Measurements from ENCODE around the gene CHM.
"Not testable (repeated sequence)": the region's sequence is repeated elsewhere in the genome, so short reads cannot be mapped to it uniquely, and the experiment has no call there.

Gene CHM

GRCh38 chrX:86047174-86047935 is at the start of gene CHM:
Gene CHM, minus strand, starts transcription at chrX:86047558. Its CDS starts 26 bp downstream, at chrX:86047532.
- peak; percentile 65 for DNase-seq (ENCODE audit: low spot score)

GRCh38 chrX:86078650-86079049 is 31.3 kb upstream of the CHM start:
- no peak for DNase-seq (ENCODE audit: low spot score)

- DNase-seq (ENCODE audit: low spot score), result no peak
Observed at GRCh38 chrX:86066998-86067397, 19.6 kb upstream of the CHM start.

- DNase-seq (ENCODE audit: low spot score), result no peak
Observed at GRCh38 chrX:86061407-86061806, 14.0 kb upstream of the CHM start.

- no peak for DNase-seq (ENCODE audit: low spot score)
Observed at GRCh38 chrX:86051741-86052140, 4.4 kb upstream of the CHM start.

GRCh38 chrX:86047936-86048280 is 550 bp upstream of the CHM start:
- DNase-seq (ENCODE audit: low spot score), result no peak

GRCh38 chrX:86044216-86044615 is 3.1 kb downstream of the CHM start:
- DNase-seq (ENCODE audit: low spot score), result no peak

GRCh38 chrX:86039625-86040568 is 7.5 kb downstream of the CHM start:
- no peak for DNase-seq (ENCODE audit: low spot score)

GRCh38 chrX:86033385-86033784 is 14.0 kb downstream of the CHM start:
- no peak for DNase-seq (ENCODE audit: low spot score)

GRCh38 chrX:86028681-86029080 is 18.7 kb downstream of the CHM start:
- no peak for DNase-seq (ENCODE audit: low spot score)

- no peak for DNase-seq (ENCODE audit: low spot score)
Observed at GRCh38 chrX:86023811-86024210, 23.5 kb downstream of the CHM start.

- DNase-seq (ENCODE audit: low spot score), result no peak
Observed at GRCh38 chrX:86021652-86022289, 25.6 kb downstream of the CHM start.

GRCh38 chrX:86016139-86016538 is 31.2 kb downstream of the CHM start:
- no peak for DNase-seq (ENCODE audit: low spot score)

GRCh38 chrX:86014959-86015358 is 32.4 kb downstream of the CHM start:
- not testable (repeated sequence) for DNase-seq (ENCODE audit: low spot score)

GRCh38 chrX:86014421-86014820 is 32.9 kb downstream of the CHM start:
- no peak for DNase-seq (ENCODE audit: low spot score)

- DNase-seq (ENCODE audit: low spot score), result no peak
Observed at GRCh38 chrX:86013792-86014191, 33.6 kb downstream of the CHM start.

GRCh38 chrX:86012188-86012587 is 35.2 kb downstream of the CHM start:
- DNase-seq (ENCODE audit: low spot score), result no peak

- not testable (repeated sequence) for DNase-seq (ENCODE audit: low spot score)
Observed at GRCh38 chrX:86009803-86010202, 37.6 kb downstream of the CHM start.

- DNase-seq (ENCODE audit: low spot score), result not testable (repeated sequence)
Observed at GRCh38 chrX:86007891-86008290, 39.5 kb downstream of the CHM start.

- DNase-seq (ENCODE audit: low spot score), result no peak
Observed at GRCh38 chrX:86002076-86002896, 45.1 kb downstream of the CHM start.

GRCh38 chrX:85998954-85999353 is 48.4 kb downstream of the CHM start:
- no peak for DNase-seq (ENCODE audit: low spot score)

GRCh38 chrX:85996555-85996954 is 50.8 kb downstream of the CHM start:
- no peak for DNase-seq (ENCODE audit: low spot score)
